ENCODE results near the gene ABRACL.
"Not testable (repeated sequence)": the region's sequence is repeated elsewhere in the genome, so short reads cannot be mapped to it uniquely, and the experiment has no call there.

ABRACL gene

GRCh38 chr6:139028658-139029469, at the start of gene ABRACL:
Gene ABRACL, plus strand, starts transcription at chr6:139028745. Its CDS starts 5,416 bp downstream, at chr6:139034161.
- no peak for DNase-seq (ENCODE audit: low read depth, low spot score)

GRCh38 chr6:138979365-138979764, 49.2 kb upstream of the ABRACL start:
- no peak for DNase-seq (ENCODE audit: low read depth, low spot score)

GRCh38 chr6:138979813-138980668, 48.5 kb upstream of the ABRACL start:
- no peak for DNase-seq (ENCODE audit: low read depth, low spot score)

GRCh38 chr6:138981416-138981815, 47.1 kb upstream of the ABRACL start:
- DNase-seq (ENCODE audit: low read depth, low spot score), result no peak

- DNase-seq (ENCODE audit: low read depth, low spot score), result no peak
Measured at GRCh38 chr6:138986578-138986977, 42.0 kb upstream of the ABRACL start.

- no peak for DNase-seq (ENCODE audit: low read depth, low spot score)
Measured at GRCh38 chr6:138987080-138987642, 41.4 kb upstream of the ABRACL start.

- peak; percentile 66 for DNase-seq (ENCODE audit: low read depth, low spot score)
Measured at GRCh38 chr6:138987643-138988468, 40.7 kb upstream of the ABRACL start, which contains the start of gene REPS1. Gene REPS1, minus strand, starts transcription at chr6:138988253. Its CDS starts 571 bp downstream, at chr6:138987682.

- DNase-seq (ENCODE audit: low read depth, low spot score), result no peak
Measured at GRCh38 chr6:138988469-138988834, 40.1 kb upstream of the ABRACL start.

- DNase-seq (ENCODE audit: low read depth, low spot score), result no peak
Measured at GRCh38 chr6:138989098-138989983, 39.2 kb upstream of the ABRACL start.

GRCh38 chr6:138991206-138991605, 37.3 kb upstream of the ABRACL start:
- no peak for DNase-seq (ENCODE audit: low read depth, low spot score)

GRCh38 chr6:138992965-138993364, 35.6 kb upstream of the ABRACL start:
- DNase-seq (ENCODE audit: low read depth, low spot score), result not testable (repeated sequence)

- not testable (repeated sequence) for DNase-seq (ENCODE audit: low read depth, low spot score)
Measured at GRCh38 chr6:138993410-138993809, 35.1 kb upstream of the ABRACL start.

GRCh38 chr6:138996524-138996923, 32.0 kb upstream of the ABRACL start:
- DNase-seq (ENCODE audit: low read depth, low spot score), result no peak

- DNase-seq (ENCODE audit: low read depth, low spot score), result no peak
Measured at GRCh38 chr6:138997136-138997535, 31.4 kb upstream of the ABRACL start.

- DNase-seq (ENCODE audit: low read depth, low spot score), result no peak
Measured at GRCh38 chr6:138999949-139000725, 28.4 kb upstream of the ABRACL start.

- DNase-seq (ENCODE audit: low read depth, low spot score), result no peak
Measured at GRCh38 chr6:139003751-139004150, 24.8 kb upstream of the ABRACL start.

GRCh38 chr6:139006477-139006876, 22.1 kb upstream of the ABRACL start:
- DNase-seq (ENCODE audit: low read depth, low spot score), result no peak

- no peak for DNase-seq (ENCODE audit: low read depth, low spot score)
Measured at GRCh38 chr6:139007428-139007827, 21.1 kb upstream of the ABRACL start.

- no peak for DNase-seq (ENCODE audit: low read depth, low spot score)
Measured at GRCh38 chr6:139008117-139008516, 20.4 kb upstream of the ABRACL start.

- DNase-seq (ENCODE audit: low read depth, low spot score), result no peak
Measured at GRCh38 chr6:139010674-139011073, 17.9 kb upstream of the ABRACL start.
